ENCODE measurements around the gene METTL25B. TPM values are rescaled to one million over a fixed set of nuclear protein-coding genes. Genes with fewer than 3 reads are reported as not detected.

METTL25B gene
- total RNA-seq, 1 donor from 2014 or later = 34.7 TPM

GRCh38 chr1:156700736-156701531, 27.3 kb upstream of the METTL25B start:
- intact Hi-C loops (cut with micrococcal nuclease) = no loop called here

DNA sequence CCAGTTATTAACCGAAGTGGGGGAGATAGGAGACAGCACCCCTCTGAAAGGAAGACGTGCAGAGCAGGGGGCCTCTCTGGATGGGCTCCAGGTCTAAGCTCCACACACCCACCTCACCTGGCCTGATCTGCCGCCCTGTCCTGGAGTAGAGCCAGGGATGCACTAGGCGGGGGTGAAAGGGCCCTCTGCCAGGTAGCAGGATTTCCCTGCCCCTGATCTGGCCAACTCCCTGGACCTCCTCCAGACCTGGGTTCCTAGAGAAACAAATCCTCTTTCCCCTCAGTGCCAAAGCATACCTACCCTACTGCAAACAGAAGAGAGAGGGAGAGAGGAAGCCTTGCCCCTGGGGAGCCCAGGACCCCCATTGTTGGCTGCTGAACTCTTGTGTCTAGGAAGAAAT, 24.9 kb upstream of the METTL25B start:
- intact Hi-C loops (cut with micrococcal nuclease) = no loop called here

- intact Hi-C loops (cut with micrococcal nuclease) = no loop called here
Measured at GRCh38 chr1:156703741-156704140, 24.5 kb upstream of the METTL25B start.

GRCh38 chr1:156704166-156704711, 24.0 kb upstream of the METTL25B start:
- intact Hi-C loops (cut with micrococcal nuclease) = no loop called here

GRCh38 chr1:156704930-156705320, 23.3 kb upstream of the METTL25B start:
- intact Hi-C loops (cut with micrococcal nuclease) = no loop called here

- intact Hi-C loops (cut with micrococcal nuclease) = no loop called here
Measured at GRCh38 chr1:156705321-156705917, 22.9 kb upstream of the METTL25B start, which contains the start of gene CRABP2. Gene CRABP2 (minus strand): TSS chr1:156705583. CDS start chr1:156705446, 137 bp downstream.

GRCh38 chr1:156705918-156706656, 22.2 kb upstream of the METTL25B start:
- intact Hi-C loops (cut with micrococcal nuclease) = loop anchor here (1.0 kb wide), 2 partner anchors 17 to 46 kb away; no protein-coding TSS in a partner anchor

GRCh38 chr1:156706657-156707416, 21.4 kb upstream of the METTL25B start:
- intact Hi-C loops (cut with micrococcal nuclease) = loop anchor here (1.0 kb wide), 2 partner anchors 18 to 47 kb away; no protein-coding TSS in a partner anchor

GRCh38 chr1:156707417-156708217, 20.7 kb upstream of the METTL25B start:
- intact Hi-C loops (cut with micrococcal nuclease) = no loop called here

GRCh38 chr1:156708218-156708661, 20.0 kb upstream of the METTL25B start:
- intact Hi-C loops (cut with micrococcal nuclease) = no loop called here

DNA sequence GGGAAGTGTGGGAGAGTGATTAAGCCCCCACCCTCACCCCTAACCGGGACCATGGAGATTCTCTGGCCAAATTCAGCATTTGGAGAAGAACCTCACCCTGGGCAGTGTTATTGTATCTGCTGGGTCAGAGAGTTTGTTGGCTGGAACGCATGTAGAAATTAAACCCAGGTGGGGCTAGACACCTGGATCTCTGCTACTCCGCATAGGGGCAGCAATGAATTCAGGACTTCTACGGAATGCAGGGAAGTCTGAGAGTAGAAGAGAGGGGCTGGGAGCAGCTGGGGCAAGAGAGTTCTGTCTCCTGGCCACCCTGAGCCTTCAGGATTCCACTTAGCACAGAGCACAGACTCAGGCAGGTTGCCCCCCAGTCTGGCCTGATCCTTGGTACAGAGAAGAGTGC, 19.2 kb upstream of the METTL25B start:
- intact Hi-C loops (cut with micrococcal nuclease) = no loop called here

DNA sequence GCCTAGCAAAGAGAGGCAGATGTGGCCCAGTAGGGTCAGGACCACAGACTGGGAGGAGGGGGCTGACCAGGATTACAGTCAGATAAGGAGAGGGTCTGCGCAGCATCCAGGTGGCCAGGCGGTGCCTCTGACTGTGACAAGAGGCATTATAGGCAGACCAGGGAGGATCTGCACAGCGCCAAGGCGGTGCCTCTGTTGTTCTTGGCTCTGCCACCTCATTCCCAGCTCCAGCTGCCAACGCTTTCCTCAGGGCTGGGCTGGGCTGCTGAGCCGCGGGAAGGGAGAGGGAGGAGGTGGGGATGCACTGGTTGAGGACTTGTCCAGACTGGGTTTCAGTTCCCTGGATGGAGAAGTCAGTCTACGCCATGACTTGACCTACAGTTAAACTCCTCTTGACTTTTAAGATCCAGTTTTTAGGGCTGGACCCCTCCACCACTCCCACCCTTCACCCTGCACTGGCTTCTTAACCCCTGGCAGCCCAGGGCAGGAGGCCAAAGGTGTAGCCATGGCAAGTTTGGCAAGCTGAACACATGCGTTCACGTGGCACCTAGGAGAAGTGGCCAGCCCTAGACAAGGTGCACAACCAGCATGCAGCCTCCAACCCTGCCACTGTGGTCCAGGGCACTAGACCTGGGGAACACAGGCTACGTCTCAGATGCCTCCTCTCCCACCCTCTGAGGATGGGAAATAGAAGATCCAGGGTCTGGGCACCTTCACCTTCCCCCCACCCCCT, 18.3 kb upstream of the METTL25B start:
- intact Hi-C loops (cut with micrococcal nuclease) = no loop called here

DNA sequence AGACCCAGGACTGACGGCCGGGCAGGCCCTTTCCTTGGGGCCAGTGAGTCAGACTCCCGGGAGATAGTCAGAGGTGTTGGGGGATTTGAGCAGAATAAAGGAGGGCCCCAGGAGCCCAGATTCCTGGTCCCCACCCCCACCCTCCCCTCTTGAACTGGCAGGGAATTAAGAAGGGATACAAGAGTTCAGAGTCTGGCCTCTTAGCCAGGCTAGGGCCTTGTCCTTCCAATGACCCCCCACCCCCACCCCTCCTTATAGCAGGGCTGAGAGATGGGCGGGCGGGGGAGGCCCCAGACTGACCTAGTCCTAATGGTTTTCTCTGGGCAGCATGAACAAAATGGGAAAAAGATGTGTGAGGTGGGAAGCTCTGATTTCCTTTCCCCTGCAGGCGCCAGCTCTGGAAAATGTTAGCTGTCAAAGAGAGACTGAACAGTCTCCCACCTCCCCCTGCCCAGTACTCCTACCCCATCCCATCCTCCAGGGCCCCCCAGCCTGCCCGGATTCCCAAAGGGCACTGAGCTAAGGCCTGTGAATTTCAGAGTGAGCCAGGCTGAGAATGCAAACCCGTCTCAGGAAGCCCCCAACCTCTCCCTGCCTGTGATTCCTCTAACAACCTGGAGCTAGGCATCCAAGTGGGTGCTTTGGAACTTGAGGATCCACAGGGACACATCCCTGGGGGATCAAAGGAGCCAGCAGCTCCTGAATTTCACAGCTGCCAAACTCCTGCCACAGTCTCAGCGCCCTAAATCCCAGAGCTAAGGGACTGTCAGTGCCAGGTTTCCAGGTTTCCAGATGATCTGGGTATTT, 17.1 kb upstream of the METTL25B start:
- intact Hi-C loops (cut with micrococcal nuclease) = no loop called here

- intact Hi-C loops (cut with micrococcal nuclease) = no loop called here
Measured at GRCh38 chr1:156712626-156713025, 15.6 kb upstream of the METTL25B start.

DNA sequence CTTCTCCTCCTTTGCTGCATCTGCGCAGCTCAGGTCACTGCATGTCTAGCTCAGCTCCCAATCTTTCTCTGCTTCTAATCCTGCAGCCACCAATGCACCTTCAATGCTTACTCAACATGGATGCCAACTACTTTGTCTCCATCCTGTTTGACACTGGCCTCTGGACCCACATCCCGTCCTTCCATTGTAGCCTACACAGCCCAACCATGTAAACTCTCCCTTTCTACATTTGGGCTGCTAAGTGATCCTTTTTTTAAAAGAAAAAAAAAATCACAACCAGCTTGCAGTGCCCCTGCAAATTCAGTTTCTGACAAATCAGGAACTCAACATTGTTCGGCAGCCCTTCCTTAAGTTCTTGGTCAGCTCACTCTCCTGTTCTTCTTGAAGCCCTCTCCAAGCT, 13.4 kb upstream of the METTL25B start:
- intact Hi-C loops (cut with micrococcal nuclease) = no loop called here

DNA sequence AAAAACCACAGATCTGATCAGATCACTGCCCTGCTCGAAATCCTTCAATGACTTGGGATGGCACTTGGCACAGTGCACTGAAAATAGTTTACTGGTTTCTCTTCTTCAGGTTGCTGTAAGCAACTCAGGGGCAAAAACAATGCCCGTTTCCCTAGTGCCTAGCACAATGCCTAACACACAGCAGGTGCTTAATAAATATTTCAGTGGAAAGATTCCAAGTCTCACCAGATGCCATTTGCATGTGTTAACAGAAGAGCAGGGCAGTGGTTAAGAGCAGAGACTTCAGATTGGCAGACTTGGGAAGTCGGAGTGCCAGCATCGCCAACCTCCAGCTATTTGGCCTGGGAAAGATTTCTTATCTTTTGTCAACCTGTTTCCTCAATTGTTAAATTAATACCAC, 10.9 kb upstream of the METTL25B start:
- intact Hi-C loops (cut with micrococcal nuclease) = no loop called here

DNA sequence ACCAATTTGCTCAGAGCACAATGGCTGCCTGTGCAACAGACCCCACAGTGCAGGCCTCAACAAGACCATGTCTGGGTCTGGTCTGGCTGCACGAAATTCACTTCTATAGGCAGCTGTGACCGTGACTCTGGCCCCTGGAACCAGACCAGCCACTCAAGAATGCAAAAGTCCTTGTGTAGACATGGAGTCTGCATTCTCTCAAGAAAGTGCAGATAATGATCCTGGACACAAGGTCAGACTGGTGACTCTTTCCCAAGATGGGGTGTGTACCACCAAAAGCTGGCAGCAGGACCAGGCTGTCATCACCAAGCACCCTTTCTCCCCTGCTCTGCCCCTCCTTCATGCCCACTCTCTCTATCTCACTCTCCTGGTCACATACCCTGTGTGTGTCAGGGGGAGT, 7.1 kb upstream of the METTL25B start:
- intact Hi-C loops (cut with micrococcal nuclease) = no loop called here

DNA sequence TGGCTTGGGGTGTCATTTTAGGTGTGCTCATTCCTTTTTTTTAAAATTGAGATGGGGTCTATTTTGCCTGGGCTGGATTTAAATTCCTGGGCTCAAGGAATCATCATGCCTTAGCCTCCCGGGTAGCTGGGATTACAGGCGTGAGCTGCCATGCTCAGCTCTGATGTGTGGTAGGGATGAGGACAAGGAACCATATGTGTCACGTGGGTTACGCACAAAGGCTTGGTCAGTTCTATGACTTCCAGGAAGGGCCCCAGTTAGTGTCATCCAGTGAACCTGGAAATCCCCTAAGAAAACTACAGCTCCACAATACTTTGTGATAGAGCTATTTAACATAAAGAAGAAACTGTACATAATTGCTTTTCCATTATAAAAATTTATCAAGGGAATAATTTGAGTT, 6.7 kb upstream of the METTL25B start:
- intact Hi-C loops (cut with micrococcal nuclease) = no loop called here

All from T-helper 2 cell treated with Interferon-gamma antibody and Interleukin-4, amounts not matched to agents 100 ng/mL and 5 ng/mL, for 36 hours (primary cell).